COLO668 (cell line): Measurements from ENCODE around the gene ZNF775.

Source experiments
- DNase-seq: peaks from one replicate; lab custom pipeline; 2025; ENCODE audit not compliant: unreplicated experiment; lab: John Stamatoyannopoulos, UW

The ZNF775 gene

GRCh38 chr7:150410131-150410530 is 31.0 kb downstream of the ZNF775 start:
- DNase-seq = no peak

GRCh38 chr7:150410680-150411346 is 31.7 kb downstream of the ZNF775 start:
- DNase-seq = no peak

- DNase-seq = no peak
These were observed 32.5 kb downstream of the ZNF775 start for GRCh38 chr7:150411606-150412005.

- no peak for DNase-seq
These were observed 32.9 kb downstream of the ZNF775 start for GRCh38 chr7:150412016-150412415.

GRCh38 chr7:150412518-150413488 is 33.7 kb downstream of the ZNF775 start:
- DNase-seq = no peak

- DNase-seq = no peak
These were observed 34.5 kb downstream of the ZNF775 start for GRCh38 chr7:150413640-150414081.

- DNase-seq = no peak
These were observed 36.3 kb downstream of the ZNF775 start for GRCh38 chr7:150415161-150416153.

- DNase-seq = no peak
These were observed 38.1 kb downstream of the ZNF775 start for GRCh38 chr7:150417239-150417638.

- no peak for DNase-seq
These were observed 38.7 kb downstream of the ZNF775 start for GRCh38 chr7:150417863-150418262.

GRCh38 chr7:150420242-150420641 is 41.1 kb downstream of the ZNF775 start:
- no peak for DNase-seq

GRCh38 chr7:150420987-150421674 is 42.0 kb downstream of the ZNF775 start:
- DNase-seq = peak; percentile 84

GRCh38 chr7:150421831-150422230 is 42.7 kb downstream of the ZNF775 start:
- no peak for DNase-seq

- DNase-seq = no peak
These were observed 46.5 kb downstream of the ZNF775 start for GRCh38 chr7:150425670-150426069.

GRCh38 chr7:150428671-150429451 is 49.7 kb downstream of the ZNF775 start:
- peak; percentile 37 for DNase-seq

GRCh38 chr7:150429699-150430098 is 50.6 kb downstream of the ZNF775 start:
- no peak for DNase-seq

- no peak for DNase-seq
These were observed 51.4 kb downstream of the ZNF775 start for GRCh38 chr7:150430465-150431085.

GRCh38 chr7:150431839-150432658 is 52.9 kb downstream of the ZNF775 start:
- no peak for DNase-seq
